Fibroblast of lung (primary cell): ENCODE data around the gene CNTN4. TPM values are rescaled to one million over a fixed set of nuclear protein-coding genes. Genes with fewer than 3 reads are reported as not detected.

ENCODE experiments used
- DNase-seq, 2 donors: peaks; one replicate each; pipeline versions ENCODE4 v3.0.0 to v3.0.0-alpha.2; 2010; ENCODE audit warnings: low read depth in 2 of 2
- H2AFZ ChIP-seq: 2 replicates; pipeline ENCODE4 v1.5.1; 2012; ENCODE audit warnings: low read length, control low read depth, inconsistent platforms
- H3K27ac ChIP-seq: 2 replicates; pipeline ENCODE4 v1.5.1; 2011; ENCODE audit warnings: low read length, control low read depth; ENCODE audit not compliant: insufficient read depth
- H3K27me3 ChIP-seq: 2 replicates; pipeline ENCODE4 v1.5.1; 2011; ENCODE audit warnings: mild to moderate bottlenecking, low read length; ENCODE audit not compliant: control insufficient read depth, insufficient read depth
- H3K36me3 ChIP-seq: 2 replicates; pipeline ENCODE4 v1.5.1; 2011; ENCODE audit warnings: low read length; ENCODE audit not compliant: control insufficient read depth, insufficient read depth
- H3K4me1 ChIP-seq: 2 replicates; pipeline ENCODE4 v1.5.1; 2011; ENCODE audit warnings: low read length; ENCODE audit not compliant: control insufficient read depth, insufficient read depth; ENCODE audit errors: extremely low read depth
- H3K4me2 ChIP-seq: 2 replicates; pipeline ENCODE4 v1.5.1; 2011; ENCODE audit warnings: low read length, control low read depth; ENCODE audit not compliant: insufficient read depth; ENCODE audit errors: extremely low read depth
- H3K4me3 ChIP-seq, 4 experiments: fragments of 200-600 bp in 1 of 4; sonication (generic) in 1 of 4; replicated peaks in 1 of 4; 2 replicates each; pipeline ENCODE4 v1.5.1; 2011 to 2016; ENCODE audit warnings: low read length in 4 of 4, low read depth in 3 of 4, mild to moderate bottlenecking in 3 of 4, control low read depth in 2 of 4, inconsistent platforms in 1 of 4, mixed read lengths in 1 of 4; ENCODE audit not compliant: insufficient read depth in 1 of 4; ENCODE audit errors: control extremely low read depth in 1 of 4
- H3K79me2 ChIP-seq: 2 replicates; pipeline ENCODE4 v1.5.1; 2012; ENCODE audit warnings: mild to moderate bottlenecking, low read length, inconsistent platforms; ENCODE audit not compliant: control insufficient read depth, insufficient read depth
- H3K9ac ChIP-seq: 2 replicates; pipeline ENCODE4 v1.5.1; 2011; ENCODE audit warnings: mild to moderate bottlenecking, low read length, control low read depth; ENCODE audit not compliant: insufficient read depth
- H3K9me3 ChIP-seq: 2 replicates; pipeline ENCODE4 v1.5.1; 2012; ENCODE audit warnings: low read depth, low read length; ENCODE audit not compliant: control insufficient read depth, insufficient read depth
- H4K20me1 ChIP-seq: 2 replicates; pipeline ENCODE4 v1.5.1; 2011; ENCODE audit warnings: low read length; ENCODE audit not compliant: control insufficient read depth, insufficient read depth; ENCODE audit errors: extremely low read depth
- CTCF ChIP-seq, 2 donors: IDR thresholded peaks in 1 of 2; conservative IDR thresholded peaks in 1 of 2; 1 replicate in 1 of 2; 2 replicates in 1 of 2; pipeline ENCODE4 v1.5.1; 2011 to 2012; ENCODE audit warnings: low read length in 2 of 2, control low read depth in 1 of 2, inconsistent platforms in 1 of 2, low read depth in 1 of 2, mild to moderate bottlenecking in 1 of 2
- EZH2 ChIP-seq: IDR thresholded peaks from 2 replicates; pipeline ENCODE4 v1.5.1; 2012; ENCODE audit warnings: low read length, control low read depth, mild to moderate bottlenecking; ENCODE audit errors: missing control alignments
- polyA plus RNA-seq, 2 donors: library from polyadenylated mRNA; depleted of rRNA in 1 of 2; stranded (reverse) in 1 of 2; unstranded in 1 of 2; fragments of >200 nt; gene quantifications; 2 replicates each; pipeline ENCODE4 v1.2.1, GENCODE V29; 2011 to 2012; ENCODE audit warnings: missing spikeins in 1 of 2
- total RNA-seq: library from RNA; depleted of rRNA; stranded (reverse); fragments of >200 nt; gene quantifications from 2 replicates; pipeline ENCODE4 v1.2.1, GENCODE V29; 2014

Gene CNTN4
- total and polyA plus RNA-seq, 2 donors (not counting 1 experiment from before 2014, with no cell fraction given): 0.17 to 0.69 TPM

GRCh38 chr3:2897821-2898220 is 799.2 kb downstream of the CNTN4 start:
- H2AFZ ChIP-seq: no peak overlapping the region
- H3K4me1 ChIP-seq: no peaks in the 10 kb centered on the region
- no peak for DNase-seq
- no peak overlapping the region for H3K9ac ChIP-seq
- H3K9me3 ChIP-seq: no peaks in the 10 kb centered on the region
- no peak overlapping the region for H3K27ac ChIP-seq
- no peaks in the 10 kb centered on the region for H3K36me3 ChIP-seq
- no peak overlapping the region for H3K4me3 ChIP-seq
- H4K20me1 ChIP-seq: no peaks in the 10 kb centered on the region
- TF ChIP-seq CTCF (conservative IDR thresholded peaks at IDR 0.05 in 1 of 2, IDR thresholded peaks at IDR 0.05 in 1 of 2; ENCODE audit: low read depth in 1 of 2, low read length in 2 of 2): no peak
- TF ChIP-seq EZH2: no peak
- no peaks in the 10 kb centered on the region for H3K79me2 ChIP-seq
- H3K27me3 ChIP-seq: no peaks in the 10 kb centered on the region
- H3K4me2 ChIP-seq: no peak overlapping the region

DNA sequence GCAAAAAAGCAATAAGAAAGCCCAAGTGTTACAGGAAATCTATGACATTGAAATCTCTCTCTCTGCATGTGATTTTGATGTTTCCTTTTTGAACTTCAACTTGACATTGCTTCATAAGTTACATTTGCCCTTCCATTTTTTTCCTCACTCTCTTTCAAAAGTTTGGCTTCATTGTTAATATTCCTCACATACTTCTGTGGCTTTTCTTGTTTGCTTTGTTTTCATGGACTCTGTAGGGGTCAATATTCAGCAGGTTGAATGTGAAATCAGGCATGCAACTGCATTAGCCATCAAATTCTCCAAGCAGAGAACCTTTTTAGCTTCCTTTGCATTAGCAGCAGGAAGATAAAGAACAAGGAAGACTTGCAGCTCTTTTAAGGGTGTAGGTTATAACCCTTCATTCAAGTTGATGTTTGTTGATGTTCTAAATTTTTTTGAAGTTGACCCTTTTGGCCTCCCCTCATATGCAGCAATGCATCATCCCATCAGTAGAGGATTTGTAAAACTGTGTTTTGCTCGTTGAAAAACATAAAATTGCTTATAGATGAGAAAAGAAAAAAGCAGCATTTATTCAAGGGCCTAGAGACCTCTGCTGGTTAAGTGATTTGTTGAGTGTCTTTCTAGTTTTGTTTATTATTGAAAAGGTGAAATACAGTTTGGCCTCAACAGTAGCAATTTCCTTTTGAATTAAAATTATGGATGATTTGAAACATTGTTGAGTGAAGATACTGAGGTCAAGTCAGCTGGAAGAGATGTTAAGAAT is 800.1 kb downstream of the CNTN4 start:
- Histone ChIP-seq H3K36me3 (no peaks in the 10 kb centered on the region), H4K20me1 (no peaks in the 10 kb centered on the region), H2AFZ (no peak overlapping the region), H3K79me2 (no peaks in the 10 kb centered on the region), H3K4me1 (no peaks in the 10 kb centered on the region), H3K4me2 (no peak overlapping the region), H3K9me3 (no peaks in the 10 kb centered on the region), H3K27ac (no peak overlapping the region), H3K27me3 (no peaks in the 10 kb centered on the region), H3K4me3 (no peak overlapping the region), H3K9ac (no peak overlapping the region)
- TF ChIP-seq CTCF (conservative IDR thresholded peaks at IDR 0.05 in 1 of 2, IDR thresholded peaks at IDR 0.05 in 1 of 2; ENCODE audit: low read depth in 1 of 2, low read length in 2 of 2): no peak
- TF ChIP-seq EZH2: no peak
- no peak for DNase-seq

DNA sequence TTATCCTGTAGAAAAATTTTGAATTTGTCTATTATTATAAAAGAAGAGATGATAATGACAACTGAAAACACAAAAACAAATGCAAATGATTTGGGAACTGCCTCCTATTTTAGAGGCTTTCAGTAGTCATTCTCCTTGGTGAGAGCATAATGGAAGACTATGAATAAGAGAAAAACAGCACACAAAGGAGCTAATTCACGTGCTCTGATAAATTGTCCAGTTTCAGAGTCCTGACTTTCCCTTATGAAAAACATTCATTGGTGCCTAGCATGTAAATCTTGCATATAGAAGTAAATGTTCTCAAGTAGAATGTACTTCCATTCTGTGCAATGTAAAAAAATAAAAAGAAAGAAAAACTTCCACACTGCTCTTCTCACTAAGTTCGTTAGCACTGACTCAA is 805.4 kb downstream of the CNTN4 start:
- no peaks in the 10 kb centered on the region for H3K79me2 ChIP-seq
- H3K4me1 ChIP-seq: no peaks in the 10 kb centered on the region
- H3K9ac ChIP-seq: no peak overlapping the region
- no peaks in the 10 kb centered on the region for H3K27me3 ChIP-seq
- H3K36me3 ChIP-seq: no peaks in the 10 kb centered on the region
- H3K4me3 ChIP-seq: no peak overlapping the region
- no peak for DNase-seq
- TF ChIP-seq EZH2 (no peak), CTCF (conservative IDR thresholded peaks at IDR 0.05 in 1 of 2, IDR thresholded peaks at IDR 0.05 in 1 of 2; ENCODE audit: low read depth in 1 of 2, low read length in 2 of 2) (no peak)
- no peaks in the 10 kb centered on the region for H3K9me3 ChIP-seq
- H2AFZ ChIP-seq: no peak overlapping the region
- no peaks in the 10 kb centered on the region for H4K20me1 ChIP-seq
- H3K4me2 ChIP-seq: no peak overlapping the region
- no peak overlapping the region for H3K27ac ChIP-seq
